Epithelial cell of prostate (primary cell): ENCODE measurements around the gene TBC1D22A.
A peak's percentile ranks its signal among the peaks of the same experiment; 100 is the strongest.

Source experiments
- DNase-seq: peaks from one replicate; pipeline ENCODE4 v3.0.0-alpha.2; 2011; ENCODE audit warnings: low read depth, low spot score
- H3K27ac ChIP-seq: fragments of 450-650 bp; 2 replicates; pipeline ENCODE4 v1.5.1; 2017; ENCODE audit warnings: mild to moderate bottlenecking

The TBC1D22A gene

GRCh38 chr22:46869831-46870441 lies 107.5 kb downstream of the TBC1D22A start:
- no peak for DNase-seq
- no peak overlapping the region for H3K27ac ChIP-seq

GRCh38 chr22:46871826-46872225 lies 109.4 kb downstream of the TBC1D22A start:
- DNase-seq, result no peak
- no peak overlapping the region for H3K27ac ChIP-seq

GRCh38 chr22:46875089-46875488 lies 112.6 kb downstream of the TBC1D22A start:
- H3K27ac ChIP-seq, result no peak overlapping the region

GRCh38 chr22:46876357-46876934 lies 114.0 kb downstream of the TBC1D22A start:
- DNase-seq, result no peak
- H3K27ac ChIP-seq, result no peak overlapping the region

More at GRCh38 chr22:46875089-46875488, 112.6 kb downstream of the TBC1D22A start:
- no peak for DNase-seq

- DNase-seq, result no peak
- no peak overlapping the region for H3K27ac ChIP-seq
Observed at GRCh38 chr22:46878191-46878948, 115.9 kb downstream of the TBC1D22A start.

GRCh38 chr22:46879083-46879482 lies 116.6 kb downstream of the TBC1D22A start:
- H3K27ac ChIP-seq, result no peak overlapping the region
- DNase-seq, result no peak

- peak; percentile 16 for DNase-seq
- H3K27ac ChIP-seq, result no peak overlapping the region
Observed at GRCh38 chr22:46881373-46882118, 119.1 kb downstream of the TBC1D22A start.

- H3K27ac ChIP-seq, result no peak overlapping the region
Observed at GRCh38 chr22:46883092-46883910, 120.9 kb downstream of the TBC1D22A start.

GRCh38 chr22:46884365-46884764 lies 121.9 kb downstream of the TBC1D22A start:
- no peak for DNase-seq
- no peak overlapping the region for H3K27ac ChIP-seq

More at GRCh38 chr22:46883092-46883910, 120.9 kb downstream of the TBC1D22A start:
- no peak for DNase-seq

GRCh38 chr22:46887978-46888377 lies 125.5 kb downstream of the TBC1D22A start:
- no peak for DNase-seq
- no peak overlapping the region for H3K27ac ChIP-seq

GRCh38 chr22:46890819-46891218 lies 128.4 kb downstream of the TBC1D22A start:
- H3K27ac ChIP-seq, result no peak overlapping the region

GRCh38 chr22:46891382-46891951 lies 129.0 kb downstream of the TBC1D22A start:
- DNase-seq, result no peak

More at GRCh38 chr22:46890819-46891218, 128.4 kb downstream of the TBC1D22A start:
- no peak for DNase-seq

GRCh38 chr22:46892866-46893265 lies 130.4 kb downstream of the TBC1D22A start:
- DNase-seq, result no peak
- H3K27ac ChIP-seq, result no peak overlapping the region

More at GRCh38 chr22:46891382-46891951, 129.0 kb downstream of the TBC1D22A start:
- H3K27ac ChIP-seq, result no peak overlapping the region

GRCh38 chr22:46893281-46894020 lies 131.0 kb downstream of the TBC1D22A start:
- H3K27ac ChIP-seq, result no peak overlapping the region
- no peak for DNase-seq

- no peak overlapping the region for H3K27ac ChIP-seq
- DNase-seq, result no peak
Observed at GRCh38 chr22:46894081-46894671, 131.7 kb downstream of the TBC1D22A start.

GRCh38 chr22:46894851-46895640 lies 132.6 kb downstream of the TBC1D22A start:
- no peak overlapping the region for H3K27ac ChIP-seq
- no peak for DNase-seq

GRCh38 chr22:46895753-46896152 lies 133.3 kb downstream of the TBC1D22A start:
- H3K27ac ChIP-seq, result no peak overlapping the region
- no peak for DNase-seq

- no peak overlapping the region for H3K27ac ChIP-seq
Observed at GRCh38 chr22:46896166-46896565, 133.7 kb downstream of the TBC1D22A start.

More at GRCh38 chr22:46896166-46896565, 133.7 kb downstream of the TBC1D22A start:
- no peak for DNase-seq
